Colon (tissue), 2 donors: ENCODE results near the gene WFIKKN1.

Experiments used
- FAIRE-seq: peaks from 2 replicates; lab custom pipeline; 2012; peaks lifted over from hg19 to GRCh38; lab: Jason Lieb, UNC
- donor health status: control.
- donor health status: control.

WFIKKN1 gene

GRCh38 chr16:637081-638018 is 6.6 kb downstream of the WFIKKN1 start:
- FAIRE-seq, result no peak

GRCh38 chr16:638034-638543 is 7.3 kb downstream of the WFIKKN1 start:
- FAIRE-seq, result no peak

GRCh38 chr16:638836-639235 is 8.1 kb downstream of the WFIKKN1 start:
- no peak for FAIRE-seq

GRCh38 chr16:640614-641013 is 9.8 kb downstream of the WFIKKN1 start:
- no peak for FAIRE-seq

- no peak for FAIRE-seq
Measured at GRCh38 chr16:641326-642188, 10.8 kb downstream of the WFIKKN1 start, which contains the start of gene MCRIP2. TSS of gene MCRIP2 (plus strand) at chr16:641828. CDS start at chr16:641992, 164 bp downstream.

- FAIRE-seq, result no peak
Measured at GRCh38 chr16:642189-643049, 11.6 kb downstream of the WFIKKN1 start.

GRCh38 chr16:643050-643368 is 12.2 kb downstream of the WFIKKN1 start:
- FAIRE-seq, result no peak

GRCh38 chr16:644556-644955 is 13.8 kb downstream of the WFIKKN1 start:
- FAIRE-seq, result no peak

GRCh38 chr16:645852-646678 is 15.3 kb downstream of the WFIKKN1 start:
- no peak for FAIRE-seq

GRCh38 chr16:646679-647172 is 15.9 kb downstream of the WFIKKN1 start:
- no peak for FAIRE-seq

GRCh38 chr16:647173-647902 is 16.6 kb downstream of the WFIKKN1 start:
- FAIRE-seq, result no peak

GRCh38 chr16:648071-648780 is 17.4 kb downstream of the WFIKKN1 start:
- no peak for FAIRE-seq

- no peak for FAIRE-seq
Measured at GRCh38 chr16:648781-649589, 18.2 kb downstream of the WFIKKN1 start, which contains the start of gene WDR90. TSS of gene WDR90 (plus strand) at chr16:649365. CDS start at chr16:649417, 52 bp downstream.

GRCh38 chr16:649631-650030 is 18.8 kb downstream of the WFIKKN1 start:
- no peak for FAIRE-seq

GRCh38 chr16:651844-652243 is 21.1 kb downstream of the WFIKKN1 start:
- FAIRE-seq, result no peak

GRCh38 chr16:652454-653305 is 21.9 kb downstream of the WFIKKN1 start:
- FAIRE-seq, result no peak

- FAIRE-seq, result no peak
Measured at GRCh38 chr16:654034-654433, 23.2 kb downstream of the WFIKKN1 start.
